ENCODE results near the gene APPL1.

The APPL1 gene, protein sequence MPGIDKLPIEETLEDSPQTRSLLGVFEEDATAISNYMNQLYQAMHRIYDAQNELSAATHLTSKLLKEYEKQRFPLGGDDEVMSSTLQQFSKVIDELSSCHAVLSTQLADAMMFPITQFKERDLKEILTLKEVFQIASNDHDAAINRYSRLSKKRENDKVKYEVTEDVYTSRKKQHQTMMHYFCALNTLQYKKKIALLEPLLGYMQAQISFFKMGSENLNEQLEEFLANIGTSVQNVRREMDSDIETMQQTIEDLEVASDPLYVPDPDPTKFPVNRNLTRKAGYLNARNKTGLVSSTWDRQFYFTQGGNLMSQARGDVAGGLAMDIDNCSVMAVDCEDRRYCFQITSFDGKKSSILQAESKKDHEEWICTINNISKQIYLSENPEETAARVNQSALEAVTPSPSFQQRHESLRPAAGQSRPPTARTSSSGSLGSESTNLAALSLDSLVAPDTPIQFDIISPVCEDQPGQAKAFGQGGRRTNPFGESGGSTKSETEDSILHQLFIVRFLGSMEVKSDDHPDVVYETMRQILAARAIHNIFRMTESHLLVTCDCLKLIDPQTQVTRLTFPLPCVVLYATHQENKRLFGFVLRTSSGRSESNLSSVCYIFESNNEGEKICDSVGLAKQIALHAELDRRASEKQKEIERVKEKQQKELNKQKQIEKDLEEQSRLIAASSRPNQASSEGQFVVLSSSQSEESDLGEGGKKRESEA

DNA sequence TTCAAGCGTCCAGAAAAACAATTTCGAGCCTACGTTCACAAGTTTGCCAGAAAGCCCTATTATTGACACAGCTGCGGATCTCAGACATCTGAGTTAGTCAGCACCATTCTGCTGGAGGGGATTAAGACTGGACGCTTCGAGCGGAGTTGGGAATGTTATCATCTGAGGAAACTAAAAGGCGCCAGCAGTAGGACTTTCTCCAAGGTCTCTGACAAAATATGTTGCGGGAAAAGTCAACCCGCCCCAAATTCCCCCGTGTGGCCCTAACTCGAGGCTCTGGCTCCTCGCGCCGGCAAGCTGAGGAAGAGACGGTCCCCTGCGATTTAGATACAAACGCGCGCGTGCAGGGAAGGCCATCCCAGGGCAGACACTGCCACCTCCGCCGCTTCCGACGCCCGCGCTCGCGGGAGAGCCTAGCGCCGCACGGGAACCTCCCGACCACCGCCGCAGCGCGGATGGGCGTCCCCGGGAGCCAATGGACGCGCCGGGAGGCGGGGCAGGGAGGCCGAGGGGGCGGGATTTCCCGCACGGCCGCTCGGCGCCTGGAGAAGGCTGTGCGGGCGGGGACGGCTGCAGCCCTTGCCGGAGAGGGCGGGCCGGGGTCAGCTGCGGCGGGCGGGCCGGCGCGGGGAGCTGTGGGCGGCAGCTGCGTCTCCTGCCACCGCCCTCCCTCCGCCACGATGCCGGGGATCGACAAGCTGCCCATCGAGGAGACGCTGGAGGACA lies at the start of gene APPL1:
Gene APPL1, plus strand, starts transcription at position 526 of the 726 bp plus-strand sequence. Its CDS starts 155 bp downstream, at position 681.
- no peak for FAIRE-seq

DNA sequence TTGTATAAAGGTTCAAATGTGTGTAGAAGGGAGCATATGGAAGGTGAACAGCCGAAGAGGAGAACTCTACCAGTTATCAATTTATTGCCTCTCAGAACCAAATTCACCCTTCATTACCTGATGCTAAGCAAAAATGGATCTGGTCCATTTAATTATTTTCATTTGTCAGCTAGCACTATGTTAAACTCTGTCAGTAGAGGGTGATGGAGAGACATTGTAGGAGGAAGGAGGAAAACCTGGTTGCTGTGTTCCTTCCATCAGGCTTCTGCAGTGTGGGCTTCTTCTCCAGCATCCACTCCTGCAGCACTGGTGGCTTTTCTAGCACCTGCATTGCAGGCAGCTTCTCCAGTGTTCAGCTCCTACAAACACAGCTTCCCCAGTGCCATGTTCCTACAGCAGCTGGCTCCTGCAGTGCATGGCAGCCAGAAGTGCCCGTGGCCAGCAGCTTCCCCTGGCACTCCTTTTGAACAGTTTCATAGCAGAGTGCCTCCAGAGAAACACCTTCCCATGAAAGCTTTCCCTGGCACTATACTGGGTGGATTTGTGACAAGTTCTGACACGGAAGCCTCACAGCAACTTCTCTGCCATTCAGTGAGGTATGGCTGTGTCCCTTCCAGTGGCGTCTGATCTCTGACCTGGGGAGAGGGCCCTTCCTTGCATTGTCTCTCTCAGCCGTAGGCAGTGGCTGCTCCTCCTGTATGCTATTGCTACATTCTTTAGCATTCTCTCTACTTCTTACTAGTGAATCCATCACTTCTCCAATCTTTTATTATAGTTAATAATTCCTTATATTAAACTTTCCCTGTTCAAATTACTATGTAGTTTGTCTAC lies 47.7 kb upstream of the APPL1 start:
- FAIRE-seq: peak; percentile 92

DNA sequence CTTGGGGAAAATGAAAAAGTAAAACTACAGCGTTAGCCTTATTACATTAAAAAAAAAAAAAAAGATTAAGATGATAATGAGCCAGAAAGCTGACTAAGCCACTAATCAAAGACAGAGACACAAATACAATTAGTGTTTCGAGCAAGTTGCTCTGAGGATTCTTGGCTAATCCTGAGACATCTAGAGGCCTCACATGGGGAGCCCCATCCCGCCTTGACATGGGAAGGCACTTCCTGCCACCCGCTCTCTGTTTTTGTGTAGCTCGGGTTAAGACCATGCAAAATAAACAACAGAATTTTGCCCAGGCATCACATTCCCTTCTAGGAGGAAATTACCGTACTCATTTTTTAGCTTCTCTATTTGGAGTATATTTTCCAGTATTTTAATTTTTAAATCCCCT lies 43.0 kb upstream of the APPL1 start:
- FAIRE-seq: no peak

DNA sequence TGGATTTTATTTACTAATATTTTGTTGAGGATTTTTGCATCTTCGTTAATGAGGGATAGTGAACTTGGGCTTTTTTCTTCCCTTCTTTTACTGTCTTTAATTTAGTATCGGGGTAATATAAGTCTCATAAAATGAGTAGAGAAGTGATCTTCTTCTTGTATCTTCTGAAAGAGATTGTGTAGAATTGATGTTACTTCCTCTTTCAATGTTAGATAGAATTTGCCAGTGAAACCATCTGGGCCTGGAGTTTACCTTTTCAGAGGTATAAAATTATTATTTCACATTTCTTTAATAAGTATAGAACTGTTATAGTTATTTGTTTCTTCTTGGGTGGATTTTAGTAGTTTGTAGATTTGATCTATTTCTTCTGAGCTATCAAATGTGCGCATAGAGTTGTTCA lies 35.5 kb upstream of the APPL1 start:
- no peak for FAIRE-seq

DNA sequence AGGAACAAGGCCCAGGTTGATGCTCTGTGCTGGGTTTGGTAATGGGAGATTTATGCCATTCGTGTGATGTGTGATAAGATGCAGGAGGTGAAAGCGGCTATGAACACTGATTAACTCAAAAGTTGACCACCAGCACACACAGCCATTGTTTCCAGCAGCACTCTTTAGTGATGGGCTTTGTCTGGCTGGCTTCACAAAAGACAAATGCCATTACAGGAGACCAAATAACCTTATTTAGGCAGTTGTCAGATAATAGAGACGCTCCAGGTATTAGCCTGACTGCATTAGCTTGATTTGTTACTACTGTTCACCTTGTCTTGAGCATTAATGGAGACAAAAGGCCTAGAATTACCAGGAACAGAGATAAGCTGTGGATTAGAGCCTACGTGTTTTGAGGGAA lies 32.9 kb upstream of the APPL1 start:
- FAIRE-seq: no peak

DNA sequence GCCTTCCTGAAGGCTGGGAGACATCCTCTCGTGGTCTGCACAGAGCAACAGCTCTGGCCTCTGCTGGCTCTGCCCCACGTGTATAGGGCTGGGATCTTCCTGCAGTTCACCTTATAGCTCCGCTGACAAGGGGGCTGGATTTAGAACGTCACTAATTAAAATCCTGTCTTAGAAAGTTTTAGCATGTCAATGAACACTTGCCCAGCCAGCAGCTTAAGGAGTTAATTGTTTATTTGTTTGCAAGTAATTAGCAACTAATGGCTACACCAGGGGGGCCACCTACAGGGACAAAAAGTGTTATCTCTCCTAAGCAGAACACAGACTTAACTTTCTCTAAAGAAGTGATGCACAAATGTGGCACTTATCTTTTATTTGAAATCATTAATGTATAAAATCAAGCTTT lies 27.6 kb upstream of the APPL1 start, which contains the start of gene HESX1:
Gene HESX1, minus strand, starts transcription at position 84 of the 403 bp plus-strand sequence. Its CDS starts 60 bp downstream, at position 24.
- FAIRE-seq: no peak

DNA sequence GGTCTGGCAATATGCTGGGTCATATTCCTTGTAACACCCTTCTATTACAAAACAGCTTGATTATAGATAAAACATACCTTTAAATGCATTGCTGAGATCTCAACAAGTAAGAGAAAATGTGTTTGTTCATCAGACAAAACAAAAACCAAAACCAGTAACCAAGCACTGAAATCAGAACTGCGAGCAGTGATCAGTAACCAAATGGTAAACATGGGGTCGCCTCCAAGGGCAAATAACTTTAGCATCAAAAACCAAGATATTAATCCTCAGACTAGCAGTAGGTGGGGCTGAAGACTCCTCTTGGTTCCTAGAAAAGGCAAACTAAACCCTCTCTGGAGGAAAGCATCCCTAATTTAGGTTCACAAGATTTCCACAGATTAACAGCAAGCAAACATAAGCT lies 21.1 kb upstream of the APPL1 start:
- FAIRE-seq: no peak

DNA sequence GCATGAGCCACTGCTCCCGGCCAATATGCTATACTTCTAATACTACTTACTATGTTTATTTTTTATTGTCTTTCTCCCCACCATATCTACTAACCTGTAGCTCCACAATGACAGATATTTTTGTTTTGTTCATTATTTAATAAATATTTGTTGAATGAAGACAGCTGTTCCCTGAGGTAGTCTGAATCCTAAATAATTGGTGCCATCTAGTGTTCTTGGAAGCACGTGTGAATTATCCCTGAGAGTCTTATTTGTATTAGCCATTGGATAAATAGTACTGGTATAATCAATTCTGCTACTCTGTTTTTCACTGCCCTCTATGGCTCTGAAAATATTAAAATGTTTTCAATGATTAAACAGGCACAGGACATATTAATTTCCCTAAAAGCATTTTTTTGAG lies 5.6 kb upstream of the APPL1 start:
- peak; percentile 94 for FAIRE-seq

DNA sequence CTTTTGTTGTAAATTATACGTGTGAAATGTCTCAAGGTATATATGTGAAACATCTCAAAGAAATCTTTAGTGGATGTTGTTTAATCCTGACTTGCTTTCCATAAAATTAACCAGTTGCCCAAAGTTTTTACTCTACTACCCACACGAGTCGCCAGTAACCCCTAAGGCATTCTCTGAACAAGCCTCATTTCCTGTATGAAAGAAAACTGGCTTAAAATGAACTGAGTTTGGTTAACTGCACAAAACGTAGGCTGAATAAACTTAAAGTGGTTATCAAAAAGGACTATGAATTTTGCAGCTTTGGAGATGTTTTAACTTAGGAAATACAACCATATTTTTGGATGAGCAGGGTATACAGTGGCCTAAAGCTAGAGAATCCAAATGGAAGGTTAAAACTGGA lies 2.7 kb upstream of the APPL1 start:
- peak; percentile 44 for FAIRE-seq

DNA sequence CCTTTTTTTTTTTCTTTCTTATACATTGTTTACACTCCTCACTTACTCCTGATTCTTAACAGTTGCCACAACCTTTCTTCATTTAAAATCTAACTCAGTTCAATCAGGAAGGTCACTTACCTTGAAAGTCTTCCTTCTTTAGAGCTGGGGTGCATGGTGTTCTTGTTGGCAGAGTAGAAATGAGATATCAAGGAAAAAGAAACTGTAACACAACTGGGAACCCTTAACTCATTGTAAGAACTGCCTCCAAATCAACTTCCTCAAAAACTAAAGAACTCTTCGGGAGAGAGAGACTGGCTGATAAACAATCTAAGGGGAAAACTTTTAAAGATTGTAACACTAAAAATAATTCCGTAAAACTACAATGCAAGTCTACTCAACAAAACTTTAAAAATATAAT lies 1.4 kb upstream of the APPL1 start:
- peak; percentile 11 for FAIRE-seq

DNA sequence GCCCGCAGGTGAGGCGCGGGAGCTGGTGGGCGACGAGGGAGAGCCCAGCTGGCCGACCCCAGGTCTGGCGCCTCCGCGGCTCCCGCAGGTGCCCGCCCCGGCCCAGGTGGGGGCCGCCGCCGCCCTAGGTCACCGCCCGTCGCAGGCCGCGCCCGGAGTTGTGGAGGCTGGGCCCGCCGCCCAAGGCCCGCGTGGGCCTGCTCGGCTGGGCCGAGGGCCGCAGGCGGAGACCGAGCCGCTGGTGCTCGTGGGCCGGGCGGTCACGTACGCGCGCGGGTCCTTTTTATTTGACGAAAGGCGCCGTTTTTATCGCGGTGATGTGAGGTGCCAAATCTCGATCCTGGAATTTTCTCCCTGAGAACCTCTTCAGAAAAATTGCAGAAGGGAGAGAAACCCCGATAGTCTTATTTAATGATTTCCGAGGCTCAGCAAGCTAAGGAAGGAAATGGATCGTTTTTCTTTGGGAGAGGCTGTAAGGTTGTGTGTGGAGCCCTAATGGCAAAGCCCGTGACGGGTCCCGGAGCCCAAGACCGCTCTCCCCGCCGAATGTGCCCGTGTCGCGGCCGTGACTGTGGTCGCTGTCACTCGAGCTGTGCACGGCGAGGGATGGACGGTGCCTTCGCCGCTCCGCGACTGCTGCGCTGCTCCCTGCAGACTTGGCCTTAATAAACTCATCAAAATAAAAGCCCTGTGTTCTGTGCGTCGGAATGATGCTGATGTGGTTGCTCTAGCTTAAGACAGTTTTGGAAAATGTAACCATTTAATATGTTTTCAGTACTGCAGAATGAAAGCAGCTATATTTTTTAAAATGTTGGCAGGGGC lies 612 bp downstream of the APPL1 start:
- no peak for FAIRE-seq

DNA sequence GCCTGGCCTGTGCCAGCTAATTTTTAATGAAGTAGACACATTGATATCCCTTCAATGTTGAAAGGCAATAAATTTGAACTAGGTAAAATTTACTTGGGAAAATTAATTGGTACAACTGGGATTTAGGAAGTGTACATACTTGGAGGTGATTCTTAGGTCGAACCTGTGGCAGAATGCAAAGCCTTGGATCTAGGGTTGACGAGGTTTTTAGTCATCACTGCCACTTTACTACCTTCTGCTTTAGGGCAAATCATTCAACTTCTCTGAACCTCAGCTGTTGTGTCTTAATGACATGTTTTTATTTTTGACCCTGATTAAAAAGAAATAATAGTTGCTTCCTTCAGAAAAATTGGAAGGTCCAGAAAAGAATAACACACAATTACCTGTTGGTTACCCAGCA lies 2.5 kb downstream of the APPL1 start:
- FAIRE-seq: peak; percentile 23

DNA sequence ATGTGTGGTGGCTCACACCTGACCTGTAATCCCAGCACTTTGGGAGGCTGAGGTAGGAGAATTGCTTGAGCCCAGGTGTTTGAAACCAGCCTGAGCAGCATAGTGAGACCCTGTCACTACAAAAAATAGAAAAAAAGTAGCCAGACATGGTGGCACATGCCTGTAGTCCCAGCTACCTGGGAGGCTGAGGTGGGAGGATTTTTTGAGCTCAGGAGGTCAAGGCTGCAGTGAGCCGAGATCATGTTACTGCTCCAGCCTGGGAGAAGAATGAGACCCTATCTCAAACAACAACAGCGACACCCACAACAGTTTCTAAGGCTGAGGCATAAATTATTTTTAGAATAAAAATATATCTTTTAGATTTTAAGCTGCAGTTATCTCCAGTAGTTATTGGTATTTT lies 6.3 kb downstream of the APPL1 start:
- no peak for FAIRE-seq

DNA sequence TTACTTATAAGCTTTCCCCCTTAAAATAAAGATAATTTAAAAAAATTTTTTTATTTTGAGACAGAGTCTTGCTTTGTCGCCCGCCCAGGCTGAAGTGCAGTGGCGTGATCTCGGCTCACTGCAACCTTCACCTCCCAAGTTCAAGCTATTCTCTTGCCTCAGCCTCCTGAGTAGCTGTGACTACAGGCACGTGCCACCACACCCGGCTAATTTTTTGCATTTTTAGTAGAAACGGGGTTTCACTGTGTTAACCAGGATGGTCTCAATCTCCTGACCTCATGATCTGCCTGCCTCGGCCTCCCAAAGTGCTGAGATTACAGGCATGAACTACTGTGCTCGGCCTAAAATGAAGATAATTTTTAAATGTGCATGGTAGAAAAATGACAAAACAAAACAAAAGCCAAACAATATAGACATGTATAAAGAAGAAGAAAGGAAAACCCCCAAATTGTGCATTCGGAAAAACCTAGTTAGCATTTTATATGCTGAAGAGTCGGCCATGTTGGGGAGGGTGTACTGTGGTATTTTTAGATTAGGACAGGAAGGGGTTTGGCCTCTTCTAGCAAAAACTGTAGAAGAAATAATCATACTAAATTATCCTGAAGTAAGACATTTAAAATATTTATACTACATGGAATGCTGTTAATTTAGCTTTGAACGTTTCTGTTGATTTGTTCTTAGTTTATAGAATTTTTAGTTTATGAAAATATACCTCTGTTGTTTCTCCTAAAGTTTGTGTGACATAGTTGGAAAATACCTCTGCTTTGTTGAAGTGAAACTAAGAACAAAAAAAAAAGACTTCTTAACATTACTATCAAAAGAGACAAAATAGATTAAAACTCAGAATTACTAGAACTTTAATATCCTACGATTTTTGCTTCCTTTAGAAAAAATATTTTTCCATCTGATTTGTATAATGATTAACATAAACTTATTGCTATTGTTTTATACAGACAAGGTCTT lies 7.4 kb downstream of the APPL1 start:
- FAIRE-seq: peak; percentile 84

DNA sequence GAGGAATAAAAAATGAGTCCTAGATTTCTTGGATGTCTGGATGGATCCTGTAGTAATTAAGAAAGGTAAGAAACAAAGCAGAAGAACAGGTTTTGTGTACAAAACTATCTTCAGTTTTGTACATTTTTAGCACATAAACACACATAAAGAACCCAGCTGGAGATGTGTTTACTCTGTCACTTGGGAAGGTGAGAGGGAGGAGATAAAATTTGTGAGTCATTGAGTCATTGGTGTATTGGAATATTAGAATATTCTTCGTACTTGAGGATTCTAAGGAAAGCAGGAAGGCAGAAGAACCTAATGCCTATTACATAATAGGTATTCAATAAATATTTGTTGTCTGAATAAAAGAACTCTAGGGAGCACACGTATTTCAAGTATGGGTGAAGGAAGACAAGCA lies 17.4 kb downstream of the APPL1 start:
- no peak for FAIRE-seq

DNA sequence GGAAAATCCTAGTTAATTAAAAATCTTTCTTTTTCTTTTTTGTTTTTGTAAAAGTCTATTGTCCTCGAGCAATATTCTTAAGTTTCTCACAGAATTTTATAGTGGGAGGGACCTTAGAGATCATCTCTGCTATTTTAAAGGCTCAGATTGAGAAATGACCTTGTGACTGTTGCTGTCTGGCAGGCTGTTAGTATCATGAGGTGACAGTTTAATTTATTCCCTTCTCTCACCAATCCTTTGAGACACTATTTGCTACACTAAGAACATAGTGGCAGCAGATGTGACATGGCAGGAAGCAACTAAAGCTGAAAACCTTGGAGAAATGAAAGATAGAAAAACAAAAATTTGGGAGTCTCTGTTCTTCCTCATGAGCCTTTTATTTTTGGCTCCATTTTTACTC lies 24.9 kb downstream of the APPL1 start:
- FAIRE-seq: no peak

DNA sequence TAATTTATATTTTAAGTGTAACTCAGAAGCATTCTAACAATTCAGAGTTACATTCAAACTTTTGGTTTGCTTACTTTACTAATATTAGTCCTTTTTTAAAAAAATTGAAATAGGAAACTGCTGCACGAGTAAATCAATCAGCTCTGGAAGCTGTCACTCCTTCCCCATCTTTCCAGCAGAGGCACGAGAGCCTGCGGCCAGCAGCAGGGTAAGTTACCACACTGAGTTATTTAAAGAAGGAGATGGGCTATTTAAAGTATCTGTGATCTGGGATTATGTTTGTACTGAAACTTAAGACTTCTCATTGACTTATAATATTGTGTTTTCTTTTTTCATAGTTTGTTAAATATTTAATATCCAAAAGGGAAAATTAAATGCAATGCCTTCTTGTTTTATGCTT lies 29.3 kb downstream of the APPL1 start:
- no peak for FAIRE-seq

DNA sequence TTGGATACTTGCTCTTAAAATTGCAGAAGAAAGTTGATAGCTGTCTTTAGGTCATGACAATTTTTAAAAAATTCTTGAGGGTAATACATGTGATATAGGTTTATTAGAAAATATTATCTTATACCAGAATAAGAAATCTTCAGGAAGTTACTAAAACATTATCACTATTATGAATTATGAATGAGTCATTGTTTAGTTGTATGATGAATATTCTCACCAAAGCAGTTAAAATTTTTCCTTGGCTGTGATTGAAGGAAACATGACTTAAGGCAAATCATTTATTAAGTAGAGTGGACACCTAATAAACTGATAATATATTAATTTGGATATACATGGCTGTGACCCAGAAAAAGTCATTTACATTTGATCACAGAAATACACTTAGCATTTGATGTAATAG lies 30.1 kb downstream of the APPL1 start:
- FAIRE-seq: peak; percentile 81

DNA sequence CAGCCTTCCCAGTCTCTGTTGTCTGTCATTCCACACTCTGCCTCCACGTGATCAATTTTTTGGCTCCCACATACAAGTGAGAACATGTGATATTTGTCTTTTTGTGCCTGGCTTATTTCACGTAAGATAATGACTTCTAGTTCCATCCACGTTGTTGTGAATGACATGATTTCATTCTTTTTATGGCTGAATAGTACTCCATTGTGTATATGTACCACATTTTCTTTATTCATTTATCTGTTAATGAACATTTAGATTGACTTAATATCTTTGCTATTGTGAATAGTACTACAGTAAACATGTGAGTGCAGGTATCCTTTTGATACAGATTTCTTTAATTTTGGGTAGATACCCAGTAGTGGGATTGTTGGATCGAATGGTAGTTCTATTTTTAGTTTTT lies 33.6 kb downstream of the APPL1 start:
- FAIRE-seq: no peak

DNA sequence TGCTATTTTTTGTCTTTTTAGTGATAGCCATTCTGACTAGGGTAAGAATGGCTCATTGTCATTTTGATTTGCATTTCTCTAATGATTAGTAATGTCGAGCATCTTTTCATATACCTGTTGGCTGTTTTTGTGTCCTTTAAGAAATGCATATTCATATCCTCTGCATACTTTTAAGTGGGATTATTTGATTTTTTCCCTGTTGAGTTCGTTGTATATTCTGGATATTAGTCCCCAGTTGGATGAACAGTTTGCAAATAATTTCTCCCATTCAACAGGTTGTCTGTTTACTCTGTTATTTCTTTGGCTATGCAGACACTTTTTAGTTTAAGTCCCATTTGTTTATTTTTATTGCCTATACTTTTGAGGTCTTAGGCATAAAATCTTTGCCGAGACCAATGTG lies 34.4 kb downstream of the APPL1 start:
- no peak for FAIRE-seq

DNA sequence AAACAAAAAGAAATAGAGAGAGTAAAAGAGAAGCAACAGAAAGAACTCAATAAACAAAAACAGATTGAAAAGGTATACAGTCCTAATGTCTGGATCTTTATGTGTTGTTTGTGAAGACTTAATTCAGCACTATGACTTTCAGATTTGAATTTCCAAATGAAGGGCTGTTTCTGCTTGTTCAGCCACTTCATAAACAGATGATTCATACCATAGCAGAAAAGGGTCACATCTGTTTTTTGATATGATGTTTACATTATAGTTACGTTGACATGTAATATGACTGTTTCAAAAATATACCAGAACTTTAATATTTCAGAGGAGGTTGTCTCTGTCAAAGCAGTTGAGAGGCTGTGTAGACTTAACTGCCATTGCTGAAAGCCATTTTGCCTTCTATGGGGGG lies 40.9 kb downstream of the APPL1 start:
- no peak for FAIRE-seq

Data from G401.6 (cell line).